H1 (cell line): Measurements from ENCODE around the gene EXOC3L1. TPM values are rescaled to one million over a fixed set of nuclear protein-coding genes. Genes with fewer than 3 reads are reported as not detected.
A peak's percentile ranks its signal among the peaks of the same experiment; 100 is the strongest.

Experiments
- CTCF ChIA-PET: fragments of 300-600 bp; sonication (Branson Sonifier 250); formaldehyde crosslinking; loops from one replicate; lab custom pipeline; 2021; ENCODE audit not compliant: partially characterized antibody; lab: Charles Lee
- POLR2A ChIA-PET: fragments of 300-600 bp; sonication (Branson Sonifier 250); formaldehyde crosslinking; loops from one replicate; lab custom pipeline; 2021; ENCODE audit warnings: inconsistent platforms; ENCODE audit not compliant: partially characterized antibody; lab: Charles Lee
- DNase-seq, 2 experiments: peaks; one replicate each; pipeline versions ENCODE4 v3.0.0 to v3.0.0-alpha.2; 2010 to 2022; ENCODE audit warnings: low spot score in 2 of 2, low read depth in 1 of 2, mixed read lengths in 1 of 2
- FAIRE-seq: peaks from 2 replicates; lab custom pipeline; 2011; peaks lifted over from hg19 to GRCh38; lab: Jason Lieb, UNC
- H2AFZ ChIP-seq: 2 replicates; pipeline ENCODE4 v1.8.1; 2012; ENCODE audit warnings: low read length, inconsistent platforms
- H2AK5ac ChIP-seq: 2 replicates; pipeline ENCODE4 v1.6.1; 2013; ENCODE audit warnings: low read depth, low read length
- H2BK120ac ChIP-seq: replicated peaks from 2 replicates; pipeline ENCODE3; 2013; ENCODE audit warnings: low read depth, low read length, inconsistent platforms
- H2BK12ac ChIP-seq: 2 replicates; pipeline ENCODE4 v1.6.1; 2013; ENCODE audit warnings: low read depth, low read length
- H2BK15ac ChIP-seq: 2 replicates; pipeline ENCODE4 v1.6.1; 2013; ENCODE audit warnings: low read length
- H2BK20ac ChIP-seq: 2 replicates; pipeline ENCODE4 v1.6.1; 2013; ENCODE audit warnings: low read length
- H2BK5ac ChIP-seq: 2 replicates; pipeline ENCODE4 v1.6.1; 2013; ENCODE audit warnings: low read depth, low read length
- H3K14ac ChIP-seq: 2 replicates; pipeline ENCODE4 v1.6.1; 2013; ENCODE audit warnings: inconsistent platforms; ENCODE audit not compliant: insufficient read length
- H3K18ac ChIP-seq: 2 replicates; pipeline ENCODE4 v1.6.1; 2013; ENCODE audit warnings: low read length; ENCODE audit errors: extremely low read depth
- H3K23ac ChIP-seq: 2 replicates; pipeline ENCODE4 v1.6.1; 2013; ENCODE audit warnings: inconsistent platforms; ENCODE audit not compliant: insufficient read length
- H3K23me2 ChIP-seq: 2 replicates; pipeline ENCODE4 v1.6.1; 2013; ENCODE audit warnings: low read depth, low read length
- H3K27ac ChIP-seq: 2 replicates; pipeline ENCODE4 v1.6.1; 2011; ENCODE audit warnings: low read depth, low read length, inconsistent platforms
- H3K27me3 ChIP-seq, 4 experiments: replicated peaks in 1 of 4; 1 replicate in 1 of 4; 2 replicates in 3 of 4; pipeline versions ENCODE4 v1.6.1 to v1.8.1; 2011 to 2013; ENCODE audit warnings: low read length in 3 of 4, mild to moderate bottlenecking in 3 of 4, inconsistent platforms in 2 of 4, mixed read lengths in 2 of 4, moderate library complexity in 1 of 4; ENCODE audit not compliant: control insufficient read depth in 3 of 4, insufficient read depth in 3 of 4; ENCODE audit errors: extremely low read depth in 1 of 4
- H3K36me3 ChIP-seq, 4 experiments: 2 replicates each; pipeline versions ENCODE4 v1.6.1 to v1.8.1; 2011 to 2013; ENCODE audit warnings: mild to moderate bottlenecking in 4 of 4, low read length in 3 of 4, moderate library complexity in 2 of 4, control low read depth in 1 of 4, inconsistent platforms in 1 of 4; ENCODE audit not compliant: insufficient read depth in 4 of 4, control insufficient read depth in 2 of 4
- H3K4ac ChIP-seq: replicated peaks from 2 replicates; pipeline ENCODE3; 2013; ENCODE audit warnings: low read length, low read depth, mixed read lengths, inconsistent platforms; ENCODE audit not compliant: insufficient read length
- H3K4me1 ChIP-seq, 4 experiments: replicated peaks in 1 of 4; 1 replicate in 1 of 4; 2 replicates in 3 of 4; pipeline versions ENCODE4 v1.6.1 to v1.8.1; 2011 to 2013; ENCODE audit warnings: low read length in 3 of 4, inconsistent platforms in 2 of 4, mixed read lengths in 1 of 4; ENCODE audit not compliant: insufficient read depth in 4 of 4, control insufficient read depth in 3 of 4
- H3K4me2 ChIP-seq, 2 experiments: 2 replicates each; pipeline versions ENCODE4 v1.6.1 to v1.8.1; 2011 to 2013; ENCODE audit warnings: low read depth in 2 of 2, low read length in 2 of 2, control low read depth in 1 of 2, inconsistent platforms in 1 of 2, mild to moderate bottlenecking in 1 of 2; ENCODE audit not compliant: insufficient read depth in 1 of 2
- H3K4me3 ChIP-seq, 4 experiments: fragments of 200-600, 300-600 bp in 1 of 4; sonication (generic), shearing (Covaris generic), sonication (Bioruptor Twin) in 1 of 4; 2 replicates each; pipeline versions ENCODE4 v1.5.1 to v1.8.1; 2011 to 2016; ENCODE audit warnings: low read length in 4 of 4, low read depth in 3 of 4, control low read depth in 2 of 4, inconsistent platforms in 2 of 4, mild to moderate bottlenecking in 2 of 4, mixed read lengths in 1 of 4, moderate library complexity in 1 of 4; ENCODE audit not compliant: insufficient read depth in 2 of 4; ENCODE audit errors: extremely low read depth in 1 of 4
- H3K56ac ChIP-seq: replicated peaks from 2 replicates; pipeline ENCODE3; 2013; ENCODE audit warnings: low read depth, mild to moderate bottlenecking, mixed read lengths, low read length, inconsistent platforms; ENCODE audit not compliant: insufficient read length
- H3K79me1 ChIP-seq: 2 replicates; pipeline ENCODE4 v1.6.1; 2013; ENCODE audit warnings: low read depth, low read length, control low read depth
- H3K79me2 ChIP-seq, 2 experiments: 2 replicates each; pipeline versions ENCODE4 v1.6.1 to v1.8.1; 2012 to 2013; ENCODE audit warnings: low read length in 2 of 2, mild to moderate bottlenecking in 2 of 2, inconsistent platforms in 1 of 2; ENCODE audit not compliant: insufficient read depth in 2 of 2, control insufficient read depth in 1 of 2
- H3K9ac ChIP-seq, 4 experiments: replicated peaks in 1 of 4; 1 replicate in 1 of 4; 2 replicates in 3 of 4; pipeline versions ENCODE4 v1.6.1 to v1.8.1; 2011 to 2013; ENCODE audit warnings: low read depth in 3 of 4, low read length in 3 of 4, control low read depth in 2 of 4, mild to moderate bottlenecking in 2 of 4, moderate library complexity in 2 of 4, inconsistent platforms in 1 of 4; ENCODE audit errors: extremely low read depth in 1 of 4
- H3K9me3 ChIP-seq, 2 experiments: 2 replicates each; pipeline versions ENCODE4 v1.6.1 to v1.8.1; 2012 to 2013; ENCODE audit warnings: mild to moderate bottlenecking in 2 of 2, moderate library complexity in 2 of 2, control low read depth in 1 of 2, inconsistent platforms in 1 of 2, low read depth in 1 of 2, low read length in 1 of 2, mixed read lengths in 1 of 2; ENCODE audit not compliant: insufficient read depth in 2 of 2
- H4K20me1 ChIP-seq, 2 experiments: replicated peaks in 1 of 2; 2 replicates each; pipeline versions ENCODE3 to v1.8.1; 2011 to 2013; ENCODE audit warnings: inconsistent platforms in 2 of 2, low read length in 2 of 2, mild to moderate bottlenecking in 1 of 2; ENCODE audit not compliant: insufficient read depth in 2 of 2, control insufficient read depth in 1 of 2
- H4K5ac ChIP-seq: 2 replicates; pipeline ENCODE4 v1.6.1; 2013; ENCODE audit warnings: low read length, low read depth, mixed read lengths, inconsistent platforms; ENCODE audit not compliant: insufficient read length
- H4K8ac ChIP-seq: 2 replicates; pipeline ENCODE4 v1.8.0; 2013; ENCODE audit warnings: mild to moderate bottlenecking, moderate library complexity, low read length, inconsistent platforms; ENCODE audit not compliant: insufficient read depth; ENCODE audit errors: extremely low read depth
- H4K91ac ChIP-seq: replicated peaks from 2 replicates; pipeline ENCODE3; 2013; ENCODE audit warnings: low read length, mixed read lengths, inconsistent platforms; ENCODE audit not compliant: insufficient read length
- PHF8 ChIP-seq: fragments of 200-600 bp; sonication (generic); conservative IDR thresholded peaks from 2 replicates; pipeline ENCODE4 v1.7.1; 2012; ENCODE audit warnings: low read depth, mild to moderate bottlenecking, inconsistent platforms, low read length, moderate library complexity
- POLR2A ChIP-seq, 2 experiments: IDR thresholded peaks; 1 replicate in 1 of 2; 2 replicates in 1 of 2; pipeline ENCODE4 v1.6.1; 2011; ENCODE audit warnings: low read depth in 2 of 2, low read length in 2 of 2, mild to moderate bottlenecking in 2 of 2; ENCODE audit errors: control extremely low read depth in 1 of 2
- RXRA ChIP-seq: IDR thresholded peaks from 2 replicates; pipeline ENCODE4 v1.6.1; 2011; ENCODE audit warnings: low read depth, mild to moderate bottlenecking, low read length, moderate library complexity; ENCODE audit not compliant: insufficient read depth
- YY1 ChIP-seq: IDR thresholded peaks from 2 replicates; pipeline ENCODE4 v1.6.1; 2011; ENCODE audit warnings: low read depth, mild to moderate bottlenecking, low read length
- WGBS, 2 experiments: shearing (Covaris generic) in 1 of 2; methylation state at CpG; one replicate each; pipeline versions ENCODE4 v1.1.6 to v1.1.7; 2013 to 2015; ENCODE audit warnings: low lambda C conversion rate in 2 of 2, mixed read lengths in 2 of 2, inconsistent platforms in 1 of 2, low coverage in 1 of 2, missing lambda C conversion rate in 1 of 2; ENCODE audit not compliant: insufficient replicate concordance in 2 of 2, insufficient coverage in 1 of 2, insufficient read length in 1 of 2; ENCODE audit errors: extremely low coverage in 1 of 2, missing lambda C conversion rate in 1 of 2; 5-methylcytosine and 5-hydroxymethylcytosine counted together
- polyA plus RNA-seq, 7 experiments: library from polyadenylated mRNA; depleted of rRNA in 3 of 7; stranded (reverse) in 5 of 7; unstranded in 2 of 7; fragments of >200 nt in 5 of 7; fragments of 200-250 nt in 2 of 7; gene quantifications; 1 replicate in 5 of 7; 2 replicates in 1 of 7; 4 replicates in 1 of 7; pipeline versions ENCODE4 v1.2.1 to v1.2.3, GENCODE V29; 2011 to 2013; ENCODE audit warnings: missing spikeins in 2 of 7, mixed read lengths in 2 of 7
- total RNA-seq: library from RNA; stranded (reverse); fragmentation: NEBNext Ultra II Directional; extraction: Animal tissue kit (Norgen Biotek cat#: 25700); gene quantifications from 2 replicates; pipeline ENCODE4 v1.2.1, GENCODE V29; 2021

The EXOC3L1 gene
- total and polyA plus RNA-seq, 2 of the 8 experiments (the other 6 are each of a cell fraction or from before 2014, with no cell fraction given): 1.3 TPM

DNA sequence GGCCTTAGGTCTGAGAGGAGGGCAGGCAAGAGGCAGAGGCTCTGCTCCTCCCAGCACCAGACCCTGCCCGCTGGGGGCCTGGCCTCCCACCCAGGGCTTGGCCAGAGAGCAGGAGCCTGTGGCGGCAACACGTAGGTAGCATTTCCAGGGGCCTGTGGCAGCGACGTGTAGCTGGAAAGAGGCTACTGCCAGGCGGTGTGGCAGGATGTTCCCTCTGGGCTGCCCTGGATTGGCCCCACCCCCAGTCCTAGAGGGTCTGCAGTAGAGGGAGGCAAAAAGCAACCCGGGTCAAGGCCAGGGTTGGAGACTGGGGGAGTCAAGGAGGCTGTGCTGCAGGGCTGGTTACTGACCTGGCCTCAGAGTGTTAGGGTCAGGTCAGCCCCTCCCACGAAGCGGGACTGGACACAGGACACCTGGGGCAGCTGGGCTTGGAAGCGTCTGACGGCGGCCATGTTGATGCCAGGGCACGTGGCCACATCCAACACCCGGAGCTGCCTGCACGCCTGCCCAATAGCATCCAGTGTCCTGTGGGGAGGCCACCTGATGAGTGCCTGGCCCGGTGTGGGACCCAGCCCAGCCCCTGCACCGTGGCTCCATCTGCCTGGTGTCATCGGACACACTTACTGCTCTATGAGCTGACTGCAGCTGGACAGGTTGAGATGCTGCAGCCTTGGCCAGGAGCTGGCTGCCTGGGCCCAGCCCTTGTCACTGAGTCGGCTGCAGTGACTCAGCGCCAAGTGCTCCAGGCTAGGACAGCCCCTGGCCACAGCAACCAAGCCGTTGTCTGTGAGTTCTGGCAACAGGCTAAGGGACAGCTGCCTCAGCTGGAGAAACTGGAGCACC lies 17.5 kb upstream of the EXOC3L1 start:
- Histone ChIP-seq H3K27me3 (peaks cover 0 to 6% (median 2%) of the 10 kb centered on the region in 4 experiments; a peak in 1 of 7 replicates), H3K4me2 (no peak overlapping the region), H2BK5ac (peak overlapping the region; percentile 60; the same call in 1 of the 2 replicates), H2AFZ (no peak overlapping the region), H2BK120ac (no peak overlapping the region), H3K23ac (no peak overlapping the region), H3K4me1 (peaks cover 0 to 10% (median 1%) of the 10 kb centered on the region in 4 experiments; a peak in 2 of 7 replicates), H3K14ac (no peak overlapping the region), H3K9ac (no peak overlapping the region), H3K23me2 (no peaks in the 10 kb centered on the region), H3K36me3 (peaks cover 0 to 3% (median 0%) of the 10 kb centered on the region in 4 experiments; a peak in 2 of 8 replicates), H4K5ac (no peak overlapping the region), H3K79me2 (no peaks in the 10 kb centered on the region), H4K8ac (peak overlapping the region; percentile 59; the same call in 1 of the 2 replicates), H2AK5ac (no peak overlapping the region; the same call in 1 of the 2 replicates), H3K4me3 (no peak overlapping the region), H2BK15ac (no peak overlapping the region), H2BK20ac (no peak overlapping the region), H3K18ac (peak overlapping the region; percentile 71), H3K79me1 (no peaks in the 10 kb centered on the region), H3K9me3 (no peaks in the 10 kb centered on the region), H3K27ac (no peak overlapping the region), H3K56ac (no peak overlapping the region), H3K4ac (no peak overlapping the region), H4K91ac (peak overlapping the region; percentile 49)
- ChIA-PET POLR2A (interaction anchor here (1.0 to 4.3 kb wide), 5 partner anchors 9 to 209 kb away, joined by 3 to 20 read pairs (median 3); partner anchors contain the start of gene TMEM208), CTCF (interaction anchor here (1.2 to 8.9 kb wide), 7 partner anchors 11 to 53 kb away, joined by 3 to 111 read pairs (median 5); partner anchors contain the start of genes E2F4, ELMO3 and TMEM208)
- DNase-seq (no peak), FAIRE-seq (no peak)
- WGBS, 2 experiments: 85% methylated on average over 21 of the region's 21 CpGs; no CpG with 5 or more reads in 1 of the 2 experiments
- no peak for TF ChIP-seq RXRA
- TF ChIP-seq YY1: 0 out of 2 replicates have a peak, but pooled peaks have one; percentile 61
- peak in 1 of 2 experiments; percentile 19; a peak in 1 of 3 replicates for TF ChIP-seq POLR2A (IDR thresholded peaks at IDR 0.05; ENCODE audit: control extremely low read depth in 1 of 2, low read depth in 2 of 2, low read length in 2 of 2)
- TF ChIP-seq PHF8: no peak
- TF ChIP-seq, all 59 proteins: peak for 2
- Histone ChIP-seq H2BK12ac (peak overlapping the region; percentile 50; the same call in 1 of the 2 replicates), H4K20me1 (peaks cover 0 to 1% of the 10 kb centered on the region in 2 experiments)
